T-helper 2 cell treated with Interferon-gamma antibody and Interleukin-4, amounts not matched to agents 100 ng/mL and 5 ng/mL, for 36 hours (primary cell): ENCODE data around the gene NOL7. TPM values are rescaled to one million over a fixed set of nuclear protein-coding genes. Genes with fewer than 3 reads are reported as not detected.

Experiments used
- intact Hi-C: fragments of 100-400 bp; cut with micrococcal nuclease; formaldehyde crosslinking; loops from one replicate; pipeline ENCODE4 v1.15.1; 2023
- total RNA-seq: library from RNA; stranded (reverse); gene quantifications from 2 replicates; pipeline ENCODE4 v1.2.3, GENCODE V29; 2022

Gene NOL7
- 62.9 and 69.7 TPM in 2 replicates for total RNA-seq

DNA sequence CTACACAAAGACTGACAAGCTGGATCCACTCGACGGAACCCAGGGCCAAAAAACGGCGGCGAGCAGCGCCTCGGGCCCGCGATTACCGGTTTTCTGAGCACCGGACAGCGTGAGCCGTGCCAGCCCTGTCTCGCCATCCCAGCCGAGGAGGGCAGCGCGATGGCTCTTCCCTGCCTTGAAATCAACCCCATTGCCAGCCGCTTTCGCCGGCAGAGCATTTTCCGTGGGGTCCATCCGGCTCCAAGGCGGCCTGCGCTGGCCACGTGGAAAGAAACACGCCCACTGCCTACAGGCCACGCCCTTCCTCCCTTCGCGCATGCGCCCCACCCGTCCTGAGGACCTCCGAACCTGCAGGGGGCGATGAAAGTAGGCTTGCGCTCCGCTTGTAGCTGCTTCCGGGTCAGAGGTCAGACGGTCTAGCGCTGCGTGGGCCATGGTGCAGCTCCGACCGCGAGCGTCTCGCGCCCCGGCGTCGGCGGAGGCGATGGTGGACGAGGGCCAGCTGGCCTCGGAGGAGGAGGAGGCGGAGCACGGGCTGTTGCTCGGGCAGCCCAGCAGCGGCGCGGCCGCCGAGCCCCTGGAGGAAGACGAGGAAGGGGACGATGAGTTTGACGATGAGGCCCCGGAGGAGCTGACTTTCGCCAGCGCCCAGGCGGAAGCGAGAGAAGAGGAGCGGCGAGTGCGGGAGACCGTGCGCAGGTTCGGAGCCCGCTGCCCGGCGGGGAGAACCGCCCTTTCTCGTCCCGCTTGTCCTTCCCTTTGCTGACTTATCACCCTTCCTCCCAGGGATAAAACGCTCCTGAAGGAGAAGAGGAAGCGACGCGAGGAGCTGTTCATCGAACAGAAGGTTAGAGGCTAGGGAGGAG lies at the start of gene NOL7:
TSS of gene NOL7 (plus strand) at position 410 of the 866 bp plus-strand sequence. CDS start at position 434, 24 bp downstream.
- intact Hi-C loops, result loop anchor here (1.0 to 2.0 kb wide), 6 partner anchors 41 to 287 kb away; partner anchors contain the start of genes GFOD1, MCUR1, SIRT5 and TBC1D7

DNA sequence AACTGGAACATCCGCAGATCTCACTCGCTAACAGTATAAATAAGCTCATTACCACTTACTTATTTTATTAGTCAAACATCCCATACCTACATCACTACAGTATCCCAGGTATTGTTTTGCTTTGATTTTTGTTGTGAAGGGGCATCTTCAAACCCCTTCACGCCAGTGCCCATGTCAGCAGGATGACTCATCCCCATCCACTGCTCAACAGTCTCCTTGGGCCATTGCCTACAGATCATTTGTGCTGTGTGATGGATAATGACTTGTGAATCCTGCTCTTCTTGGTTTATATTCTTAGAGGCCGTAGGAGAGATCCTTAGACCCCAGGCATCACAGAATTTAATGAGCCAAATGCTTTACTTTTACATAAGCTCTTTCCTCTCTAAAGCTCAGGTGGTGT lies 49.2 kb upstream of the NOL7 start:
- intact Hi-C loops, result no loop called here

GRCh38 chr6:13566500-13566899 lies 48.6 kb upstream of the NOL7 start:
- intact Hi-C loops, result no loop called here

DNA sequence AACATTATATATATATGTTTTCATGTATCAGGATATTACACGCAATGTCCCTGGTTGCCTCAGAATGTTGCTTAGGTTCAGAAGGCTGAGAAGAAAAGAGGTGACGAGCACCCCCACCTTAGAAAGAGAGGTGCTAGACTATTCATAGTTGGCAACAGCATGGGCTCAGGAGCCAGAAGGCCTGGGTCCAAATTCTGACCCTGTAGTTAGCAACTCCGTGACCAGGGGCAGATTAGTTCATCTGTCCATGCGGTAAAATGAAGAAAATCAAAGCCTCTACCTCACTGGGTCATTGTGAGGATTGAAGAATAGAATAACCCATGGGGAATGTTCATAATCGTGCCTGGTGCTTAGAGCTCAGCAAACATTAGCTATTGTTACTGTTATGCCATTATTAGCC lies 46.2 kb upstream of the NOL7 start:
- intact Hi-C loops, result no loop called here

- intact Hi-C loops, result loop anchor here (5.0 to 10.0 kb wide), 3 partner anchors 117 to 1557 kb away; partner anchors contain the start of gene HIVEP1
These were observed 42.9 kb upstream of the NOL7 start for GRCh38 chr6:13572240-13572639.

- intact Hi-C loops, result loop anchor here (5.0 to 10.0 kb wide), 3 partner anchors 118 to 1558 kb away; partner anchors contain the start of gene HIVEP1
These were observed 42.0 kb upstream of the NOL7 start for GRCh38 chr6:13572951-13573654.

GRCh38 chr6:13573669-13574110 lies 41.4 kb upstream of the NOL7 start:
- intact Hi-C loops, result loop anchor here (1.0 to 10.0 kb wide), 10 partner anchors 19 to 1559 kb away; partner anchors contain the start of genes HIVEP1, MCUR1, NOL7 and RANBP9

DNA sequence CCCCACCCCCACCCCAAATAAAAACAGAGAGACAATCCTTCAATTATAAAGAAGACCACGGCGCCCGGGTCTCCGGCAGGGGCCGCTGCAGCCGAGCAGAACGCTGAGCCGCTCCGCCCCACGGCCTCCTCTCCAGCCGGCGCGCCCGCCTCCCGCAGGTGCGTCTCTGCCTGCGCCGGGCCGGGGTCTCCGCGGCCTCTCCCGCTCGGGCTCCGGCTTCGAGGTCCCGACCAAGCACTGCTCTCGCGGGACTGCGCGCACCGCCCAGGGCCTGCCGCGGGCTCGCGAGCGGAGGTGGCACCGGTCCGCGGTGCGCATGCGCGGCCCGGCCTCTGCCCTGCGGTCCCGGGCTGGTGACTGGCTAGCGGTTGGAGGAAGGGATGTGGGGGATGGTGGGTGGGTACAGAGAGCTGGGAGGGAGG lies 41.0 kb upstream of the NOL7 start:
- intact Hi-C loops, result loop anchor here (1.0 to 10.0 kb wide), 10 partner anchors 19 to 1559 kb away; partner anchors contain the start of genes HIVEP1, MCUR1, NOL7 and RANBP9

- intact Hi-C loops, result loop anchor here (1.0 to 10.0 kb wide), 12 partner anchors 18 to 1560 kb away; partner anchors contain the start of genes HIVEP1, MCUR1, NOL7 and RANBP9
These were observed 40.4 kb upstream of the NOL7 start, which contains the start of gene SIRT5 for GRCh38 chr6:13574571-13575376. Gene SIRT5 (plus strand): TSS chr6:13574601. CDS start chr6:13584111, 9,510 bp downstream.

DNA sequence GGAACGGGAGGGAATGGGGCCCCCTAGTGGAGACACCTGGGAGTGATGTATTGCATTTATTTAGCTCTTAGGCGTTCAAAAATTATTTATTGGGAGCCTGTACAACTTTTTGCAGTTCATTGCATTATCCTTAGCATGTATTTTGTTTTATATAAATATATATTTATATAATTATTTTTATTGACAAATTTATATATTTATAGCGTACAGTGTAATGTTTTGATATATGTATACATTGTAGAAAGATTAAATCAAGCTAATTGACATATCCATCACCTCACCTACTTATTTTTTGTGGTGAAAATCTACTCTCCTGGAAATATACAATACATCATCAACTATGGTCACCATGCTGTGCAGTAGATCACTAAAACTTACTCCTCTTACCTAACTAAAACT lies 39.8 kb upstream of the NOL7 start:
- intact Hi-C loops, result loop anchor here (1.0 to 10.0 kb wide), 6 partner anchors 17 to 1561 kb away; partner anchors contain the start of genes HIVEP1 and TBC1D7

GRCh38 chr6:13576017-13576416 lies 39.1 kb upstream of the NOL7 start:
- intact Hi-C loops, result loop anchor here (10.0 kb wide), 2 partner anchors 121 to 1561 kb away; partner anchors contain the start of gene HIVEP1

- intact Hi-C loops, result loop anchor here (10.0 kb wide), 2 partner anchors 123 to 1563 kb away; partner anchors contain the start of gene HIVEP1
These were observed 37.2 kb upstream of the NOL7 start for GRCh38 chr6:13577926-13578325.

DNA sequence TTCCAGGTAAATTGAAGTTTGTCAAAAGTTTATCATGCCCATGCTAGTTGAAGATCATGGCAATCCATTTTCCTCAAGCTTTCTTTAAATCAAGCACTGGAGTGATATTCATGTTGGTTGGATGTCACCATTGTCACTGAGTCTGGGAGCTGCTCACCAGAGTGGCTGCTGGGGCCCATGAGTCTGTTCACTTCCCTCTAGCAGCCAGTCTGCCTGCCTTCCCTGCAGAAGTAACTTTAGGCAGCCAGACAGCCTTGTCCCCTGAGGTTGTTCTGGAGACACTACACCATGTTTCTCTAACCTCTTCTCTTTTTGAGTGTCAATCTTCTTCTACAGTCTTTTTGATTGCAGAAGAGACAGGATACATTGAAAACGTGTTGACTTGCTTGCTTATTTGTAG lies 35.2 kb upstream of the NOL7 start:
- intact Hi-C loops, result loop anchor here (10.0 kb wide), 2 partner anchors 125 to 1565 kb away; partner anchors contain the start of gene HIVEP1

GRCh38 chr6:13581700-13582229 lies 33.4 kb upstream of the NOL7 start:
- intact Hi-C loops, result no loop called here

- intact Hi-C loops, result no loop called here
These were observed 28.3 kb upstream of the NOL7 start for GRCh38 chr6:13586603-13587542.

DNA sequence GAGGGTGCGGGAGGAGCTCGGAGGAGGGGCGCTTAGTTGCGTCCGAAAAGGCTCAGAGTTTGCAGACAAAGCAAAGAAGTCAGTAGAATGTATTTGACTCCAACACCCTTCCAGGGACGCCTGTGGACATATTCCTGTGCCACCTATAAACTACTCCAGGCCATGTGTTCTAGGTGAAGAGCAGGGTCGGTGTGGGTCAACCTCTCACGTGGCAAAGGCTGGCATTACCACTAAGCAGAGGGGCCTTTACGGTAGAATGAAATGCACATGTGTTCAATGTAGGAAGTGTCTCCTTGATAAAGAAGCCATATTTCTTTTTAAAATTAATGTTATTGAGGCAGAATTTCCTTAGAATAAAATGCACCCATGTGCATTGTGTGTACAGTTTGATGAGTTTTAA lies 25.3 kb upstream of the NOL7 start:
- intact Hi-C loops, result no loop called here

- intact Hi-C loops, result no loop called here
These were observed 24.5 kb upstream of the NOL7 start for GRCh38 chr6:13590574-13591153.

DNA sequence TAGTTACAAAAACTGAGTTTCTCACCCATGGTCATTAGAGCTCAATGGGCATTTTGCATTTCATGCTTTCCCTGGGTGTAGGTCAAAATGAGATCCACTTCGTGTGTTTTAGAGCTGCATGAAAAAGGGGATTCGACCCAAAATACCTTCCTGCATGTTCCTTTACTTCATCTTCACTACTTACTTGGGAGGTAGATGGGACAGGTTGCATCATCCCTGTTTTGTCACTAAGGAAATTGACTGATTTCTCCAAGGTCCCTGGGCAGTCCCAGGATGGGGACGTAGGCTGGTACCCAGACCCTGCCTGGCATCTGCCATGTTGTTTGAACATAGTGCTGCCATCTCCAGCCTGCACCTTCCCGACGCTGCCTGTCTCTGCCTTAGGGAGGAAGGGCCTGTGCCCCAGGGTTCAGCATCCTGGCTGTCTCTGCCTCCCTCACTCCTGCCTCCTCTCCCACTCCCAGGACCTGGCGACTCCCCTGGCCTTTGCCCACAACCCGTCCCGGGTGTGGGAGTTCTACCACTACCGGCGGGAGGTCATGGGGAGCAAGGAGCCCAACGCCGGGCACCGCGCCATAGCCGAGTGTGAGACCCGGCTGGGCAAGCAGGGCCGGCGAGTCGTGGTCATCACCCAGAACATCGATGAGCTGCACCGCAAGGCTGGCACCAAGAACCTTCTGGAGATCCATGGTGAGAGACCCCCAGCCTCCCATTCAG lies 23.8 kb upstream of the NOL7 start:
- intact Hi-C loops, result no loop called here
